ENCODE data around the gene DEPP1. TPM values are rescaled to one million over a fixed set of nuclear protein-coding genes. Genes with fewer than 3 reads are reported as not detected.

The DEPP1 gene
- total and polyA plus RNA-seq, 10 of the 15 experiments (the other 5 are each of a cell fraction or from before 2014, with no cell fraction given) = 1.7 to 12.1 (median 7.3) TPM

GRCh38 chr10:44994752-44995530, 16.3 kb upstream of the DEPP1 start:
- Histone ChIP-seq H4K20me1 (ENCODE audit: control insufficient read depth, insufficient read depth) (no peaks in the 10 kb centered on the region), H3K9me3 (replicated peaks; ENCODE audit: control insufficient read depth, insufficient read depth, low read length) (no peaks in the 10 kb centered on the region), H2AFZ (ENCODE audit: control insufficient read depth, low read depth, low read length) (no peak overlapping the region), H3K9ac (ENCODE audit: control insufficient read depth, insufficient read depth, low read length) (no peak overlapping the region), H3K4me2 (ENCODE audit: control insufficient read depth, insufficient read depth) (no peak overlapping the region), H3K4me1 (ENCODE audit: control insufficient read depth, insufficient read depth, low read length) (peaks cover 6% of the 10 kb centered on the region), H3K27me3 (replicated peaks in 1 of 2; ENCODE audit: control insufficient read depth in 2 of 2, insufficient read depth in 2 of 2, low read length in 1 of 2) (no peaks in the 10 kb centered on the region), H3K4me3 (no peak overlapping the region), H3K79me2 (ENCODE audit: control insufficient read depth, insufficient read depth, low read length) (no peaks in the 10 kb centered on the region), H3K36me3 (ENCODE audit: control insufficient read depth in 2 of 2, insufficient read depth in 2 of 2, low read length in 1 of 2) (peaks cover 0 to 1% of the 10 kb centered on the region in 2 experiments; a peak in 1 of 4 replicates), H3K27ac (ENCODE audit: control insufficient read depth, insufficient read depth) (no peak overlapping the region)
- ChIA-PET POLR2A (interaction anchor here (1.9 to 2.2 kb wide), 2 partner anchors 9 to 17 kb away, joined by 6 to 7 read pairs; partner anchors contain the start of gene DEPP1), RAD21 (ENCODE audit: unreplicated experiment) (interaction anchor here (1.2 to 2.3 kb wide), 3 partner anchors 15 to 467 kb away, joined by 4 to 13 read pairs (median 6); no protein-coding TSS in a partner anchor), SMC1A (ENCODE audit: uncharacterized antibody, unreplicated experiment) (interaction anchor here (0.6 to 2.6 kb wide), 5 partner anchors 14 to 184 kb away, joined by 3 to 10 read pairs (median 3); no protein-coding TSS in a partner anchor), CTCF (interaction anchor here (0.7 to 2.9 kb wide), 6 partner anchors 9 to 131 kb away, joined by 3 to 11 read pairs (median 6); no protein-coding TSS in a partner anchor)
- ATAC-seq (no peak), FAIRE-seq (no peak), DNase-seq (ENCODE audit: low read depth, low spot score) (no peak)
- 67% methylated on average over 9 of the region's 9 CpGs for WGBS (ENCODE audit: insufficient coverage, insufficient replicate concordance, low lambda C conversion rate, missing lambda C conversion rate)
- intact Hi-C loops (cut with micrococcal nuclease; ENCODE audit: unreplicated experiment) = no loop called here
- in situ Hi-C loops (cut with MboI) = no loop called here
- BruUV-seq (replicated peaks) = no TSS peak
- TF ChIP-seq DPF2 (IDR thresholded peaks at IDR 0.05) (no peak), USF2 (IDR thresholded peaks at IDR 0.05; ENCODE audit: borderline replicate concordance, low read depth, low read length) (no peak), IKZF2 (IDR thresholded peaks at IDR 0.05) (no peak), ZBTB4 (CRISPR knock-in tag; IDR thresholded peaks at IDR 0.05) (no peak), TAF1 (IDR thresholded peaks at IDR 0.05; ENCODE audit: borderline replicate concordance, low read depth, low read length) (no peak), HDAC2 (IDR thresholded peaks at IDR 0.05) (no peak), ZBED1 (IDR thresholded peaks at IDR 0.05; ENCODE audit: borderline replicate concordance) (no peak), ELK1 (IDR thresholded peaks at IDR 0.05; ENCODE audit: low read depth, low read length) (no peak), GATAD2B (conservative IDR thresholded peaks at IDR 0.05; ENCODE audit: low read depth) (no peak), JUND (IDR thresholded peaks at IDR 0.05; ENCODE audit: low read depth, low read length) (no peak), POLR2A (IDR thresholded peaks at IDR 0.05; ENCODE audit: low read depth, low read length) (no peak), RAD51 (IDR thresholded peaks at IDR 0.05) (no peak), SREBF2 (IDR thresholded peaks at IDR 0.05; ENCODE audit: low read length) (no peak), BCL3 (IDR thresholded peaks at IDR 0.05; ENCODE audit: borderline replicate concordance, insufficient read depth, low read depth, low read length, poor library complexity, severe bottlenecking) (no peak), IRF4 (IDR thresholded peaks at IDR 0.05; ENCODE audit: low read depth, low read length) (no peak), SMAD1 (IDR thresholded peaks at IDR 0.05; ENCODE audit: low read depth, partially characterized antibody) (no peak)
